GM10248 (cell line): ENCODE data around the gene KNDC1.
A peak's percentile ranks its signal among the peaks of the same experiment; 100 is the strongest.

Experiments
- CTCF ChIA-PET: fragments of 300-600 bp; sonication (Branson Sonifier 250); formaldehyde crosslinking; extraction: SDS; loops from one replicate; lab custom pipeline; 2021; ENCODE audit warnings: antibody characterized with exemption; lab: Yijun Ruan, JAX
- POLR2A ChIA-PET: fragments of 350-650 bp; sonication (Branson Sonifier 250); formaldehyde crosslinking; extraction: SDS; loops from one replicate; lab custom pipeline; 2020; ENCODE audit warnings: antibody characterized with exemption; lab: Yijun Ruan, JAX
- DNase-seq: peaks from one replicate; pipeline ENCODE4 v3.0.0; 2012; ENCODE audit errors: extremely low spot score
- TF ChIP-seq, protein P1 (sequence below): IDR thresholded peaks from 2 replicates; pipeline ENCODE4 v1.5.1; 2012; ENCODE audit warnings: mild to moderate bottlenecking, low read depth; ENCODE audit errors: extremely low read depth, missing control alignments, control extremely low read depth

Gene KNDC1

DNA sequence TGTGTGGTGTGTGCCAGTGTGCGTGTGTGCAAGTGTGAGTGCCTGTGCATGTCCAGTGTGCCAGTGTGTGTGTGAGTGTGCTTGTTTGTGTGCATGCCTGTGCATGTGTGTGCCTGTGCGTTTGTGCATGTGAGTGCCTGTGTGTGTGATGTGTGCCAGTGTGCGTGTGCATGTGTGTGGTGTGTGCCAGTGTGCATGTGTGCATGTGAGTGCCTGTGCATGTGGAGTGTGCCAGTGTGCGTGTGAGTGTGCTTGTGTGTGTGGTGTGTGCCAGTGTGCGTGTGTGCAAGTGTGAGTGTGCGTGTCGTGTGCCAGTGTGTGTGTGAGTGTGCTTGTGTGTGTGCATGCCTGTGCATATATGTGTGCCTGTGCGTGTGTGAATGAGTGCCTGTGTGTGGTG lies 38.5 kb upstream of the KNDC1 start:
- no peak for DNase-seq
- TF ChIP-seq, protein P1, sequence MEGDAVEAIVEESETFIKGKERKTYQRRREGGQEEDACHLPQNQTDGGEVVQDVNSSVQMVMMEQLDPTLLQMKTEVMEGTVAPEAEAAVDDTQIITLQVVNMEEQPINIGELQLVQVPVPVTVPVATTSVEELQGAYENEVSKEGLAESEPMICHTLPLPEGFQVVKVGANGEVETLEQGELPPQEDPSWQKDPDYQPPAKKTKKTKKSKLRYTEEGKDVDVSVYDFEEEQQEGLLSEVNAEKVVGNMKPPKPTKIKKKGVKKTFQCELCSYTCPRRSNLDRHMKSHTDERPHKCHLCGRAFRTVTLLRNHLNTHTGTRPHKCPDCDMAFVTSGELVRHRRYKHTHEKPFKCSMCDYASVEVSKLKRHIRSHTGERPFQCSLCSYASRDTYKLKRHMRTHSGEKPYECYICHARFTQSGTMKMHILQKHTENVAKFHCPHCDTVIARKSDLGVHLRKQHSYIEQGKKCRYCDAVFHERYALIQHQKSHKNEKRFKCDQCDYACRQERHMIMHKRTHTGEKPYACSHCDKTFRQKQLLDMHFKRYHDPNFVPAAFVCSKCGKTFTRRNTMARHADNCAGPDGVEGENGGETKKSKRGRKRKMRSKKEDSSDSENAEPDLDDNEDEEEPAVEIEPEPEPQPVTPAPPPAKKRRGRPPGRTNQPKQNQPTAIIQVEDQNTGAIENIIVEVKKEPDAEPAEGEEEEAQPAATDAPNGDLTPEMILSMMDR = no peak
- CTCF ChIA-PET = no interaction called here
- POLR2A ChIA-PET = no interaction called here

DNA sequence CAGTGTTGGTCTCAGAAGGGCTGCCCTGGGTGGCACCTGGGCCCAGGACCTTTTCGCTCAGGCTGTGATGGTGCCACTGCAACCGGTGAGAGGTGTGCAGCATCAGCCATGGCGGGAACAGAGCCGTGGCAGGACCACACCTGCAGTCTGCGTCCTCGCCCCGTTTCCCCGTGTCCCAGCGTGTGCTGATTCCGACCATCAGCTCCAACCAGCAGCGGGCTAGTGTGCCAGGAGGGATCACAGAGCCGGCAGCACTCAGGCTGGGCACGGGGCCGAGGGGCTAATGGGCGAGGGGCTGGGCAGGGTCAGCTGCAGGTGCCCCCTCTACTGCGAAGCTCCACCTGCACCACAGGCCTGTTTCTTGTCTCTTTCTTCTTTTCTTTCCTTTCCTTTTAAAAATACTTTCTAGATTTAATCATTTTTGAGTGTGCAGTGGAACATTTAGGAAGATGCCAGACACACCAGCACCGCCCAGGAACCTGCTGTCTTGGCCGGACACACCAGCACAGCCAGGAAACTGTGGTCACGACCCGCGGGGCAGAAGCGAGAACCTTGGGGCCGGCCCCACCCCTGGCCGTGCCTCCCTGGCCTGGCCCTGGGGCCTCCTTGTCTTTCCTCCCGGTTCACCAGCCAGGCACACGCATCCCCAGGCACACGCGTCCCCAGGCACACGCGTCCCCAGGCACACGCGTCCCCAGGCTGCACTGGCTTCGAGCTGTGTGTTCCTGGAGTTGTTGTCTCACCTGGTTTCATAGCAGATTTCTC lies 37.7 kb upstream of the KNDC1 start:
- TF ChIP-seq, protein P1 = no peak
- CTCF ChIA-PET = no interaction called here
- POLR2A ChIA-PET = no interaction called here
- DNase-seq = no peak

DNA sequence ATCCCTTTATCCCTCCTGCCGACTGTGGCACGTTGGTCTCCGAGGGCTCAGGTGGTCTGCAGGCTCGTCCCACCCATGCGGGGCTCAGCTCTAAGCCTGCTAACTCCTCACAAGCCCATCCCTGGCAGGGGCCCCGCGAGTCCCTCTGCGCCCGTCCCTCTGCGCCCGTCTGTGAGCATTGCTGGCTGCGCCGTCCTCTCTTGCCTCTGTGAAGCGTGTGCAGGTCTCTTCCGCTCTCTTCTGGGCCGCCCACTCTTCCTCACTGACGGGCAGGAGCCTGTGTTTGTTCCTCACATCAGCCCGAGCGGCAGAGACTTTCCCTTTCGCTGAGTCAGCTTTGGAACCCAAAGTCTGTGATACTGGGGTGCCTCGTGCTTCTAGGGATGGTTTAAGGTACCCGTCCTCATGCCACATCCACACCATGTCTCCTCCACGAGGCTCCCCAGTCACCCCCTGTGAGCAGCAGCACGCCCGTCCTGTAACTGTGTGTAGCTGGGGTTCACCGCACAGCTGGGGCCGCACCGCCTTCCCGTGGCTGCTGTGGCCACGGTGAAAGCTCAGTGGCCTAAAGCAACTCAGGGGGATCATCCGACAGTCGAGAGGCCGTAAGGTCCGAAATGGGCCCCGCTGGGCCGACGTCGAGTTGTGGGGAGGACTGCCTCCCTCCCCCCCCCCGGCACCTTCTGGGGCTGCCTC lies 36.8 kb upstream of the KNDC1 start:
- no peak for DNase-seq
- TF ChIP-seq, protein P1 = no peak
- CTCF ChIA-PET = no interaction called here
- POLR2A ChIA-PET = no interaction called here

DNA sequence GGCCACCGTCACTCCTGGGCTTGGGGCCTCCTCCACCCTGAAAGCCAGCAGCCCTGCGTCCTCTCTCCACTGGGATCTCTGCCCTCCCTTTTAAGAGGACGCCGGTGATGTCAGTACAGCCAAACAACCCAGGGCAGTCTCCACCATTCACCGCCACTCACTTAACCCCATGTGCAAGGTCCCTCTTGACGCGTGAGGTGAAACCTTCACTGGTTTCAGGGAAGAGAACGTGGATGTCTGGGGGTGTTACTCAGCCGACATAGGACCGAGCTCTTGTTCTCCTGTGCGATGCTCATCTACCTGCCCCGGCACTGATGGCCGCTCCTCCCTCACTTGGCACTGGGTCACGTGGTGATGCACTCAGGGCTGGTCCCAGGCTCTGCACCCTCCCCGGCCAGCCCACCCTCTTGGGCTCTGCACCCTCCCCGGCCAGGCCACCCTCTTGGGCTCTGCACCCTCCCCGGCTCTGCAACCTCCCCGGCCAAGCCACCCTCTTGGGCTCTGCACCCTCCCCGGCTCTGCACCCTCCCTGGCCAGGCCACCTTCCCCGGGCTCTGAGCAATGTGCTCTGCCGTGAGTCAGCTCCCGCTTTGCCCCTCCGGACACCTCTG lies 36.2 kb upstream of the KNDC1 start:
- ChIA-PET POLR2A (no interaction called here), CTCF (no interaction called here)
- DNase-seq = no peak
- TF ChIP-seq, protein P1 = no peak

DNA sequence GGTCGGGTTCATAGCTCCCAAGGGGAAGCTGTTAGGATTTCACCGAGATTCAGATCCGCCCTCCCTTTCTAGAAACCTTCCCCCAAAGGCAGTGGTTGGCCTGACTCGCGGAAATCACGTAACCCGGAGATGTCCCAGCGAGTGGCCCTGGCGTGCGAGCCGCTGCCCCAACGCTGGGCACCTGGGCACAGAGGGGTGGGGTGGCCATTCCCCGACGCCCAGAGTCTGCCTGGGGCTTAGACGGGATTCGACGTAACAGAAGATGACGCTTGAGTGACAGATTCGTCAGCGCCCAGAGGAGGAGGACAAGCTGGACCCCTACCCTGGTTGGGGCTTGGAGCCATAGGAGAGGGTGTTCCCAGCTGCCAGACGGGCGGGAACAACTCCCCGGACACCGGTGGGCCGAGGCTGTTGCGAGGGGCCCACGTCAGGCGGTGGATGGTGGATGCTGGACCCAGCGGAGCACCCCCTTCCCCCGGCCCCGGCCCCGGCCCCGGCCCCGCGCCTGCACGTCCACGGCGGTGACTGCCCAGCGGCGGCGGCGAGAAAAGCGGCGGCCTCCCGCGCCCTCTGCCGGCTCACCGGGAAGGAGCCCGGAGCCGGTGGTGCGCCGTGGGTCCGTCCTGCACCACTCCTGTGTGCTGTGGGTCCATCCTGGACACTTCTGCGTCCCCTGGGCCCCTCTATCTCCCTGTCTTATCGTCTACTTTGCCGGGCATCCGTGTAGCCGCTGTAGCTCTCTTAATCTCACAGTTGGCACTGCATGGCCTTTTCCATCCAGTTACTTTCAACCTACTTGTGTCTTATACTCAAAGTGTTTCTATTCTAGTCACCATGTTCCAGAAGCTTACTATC lies 35.4 kb upstream of the KNDC1 start:
- ChIA-PET CTCF (interaction anchor here (1.1 kb wide), 1 partner anchor 19 kb away, joined by 3 read pairs; no protein-coding TSS in a partner anchor), POLR2A (no interaction called here)
- TF ChIP-seq, protein P1 = peak; percentile 37
- no peak for DNase-seq

DNA sequence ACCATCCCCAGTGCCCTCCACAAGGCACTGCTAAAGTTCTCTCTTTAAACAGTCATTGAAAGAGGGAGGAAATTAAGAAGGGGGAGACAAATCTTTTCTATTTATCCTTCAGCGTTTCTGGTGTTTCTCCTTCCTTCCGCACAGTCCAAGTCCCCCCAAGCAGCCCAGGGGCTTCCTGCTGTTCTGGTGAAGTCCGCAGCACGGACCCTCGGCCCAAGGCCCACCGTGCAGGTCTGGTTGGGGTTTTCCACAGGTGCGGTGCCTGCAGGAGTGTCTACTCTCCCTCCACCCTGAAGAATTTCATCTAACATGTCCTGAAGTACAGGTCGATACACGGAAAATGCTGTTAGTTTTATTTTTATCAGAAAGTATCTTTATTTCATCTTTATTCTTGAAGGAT lies 34.1 kb upstream of the KNDC1 start:
- TF ChIP-seq, protein P1 = no peak
- ChIA-PET CTCF (interaction anchor here (1.1 kb wide), 1 partner anchor 18 kb away, joined by 3 read pairs; no protein-coding TSS in a partner anchor), POLR2A (no interaction called here)
- DNase-seq = no peak
